ENCODE data around the gene CDC27. TPM values are rescaled to one million over a fixed set of nuclear protein-coding genes. Genes with fewer than 3 reads are reported as not detected.

The CDC27 gene
- total RNA-seq, 3 donors from 2014 or later: 63.2 to 73.7 (median 65.0) TPM

DNA sequence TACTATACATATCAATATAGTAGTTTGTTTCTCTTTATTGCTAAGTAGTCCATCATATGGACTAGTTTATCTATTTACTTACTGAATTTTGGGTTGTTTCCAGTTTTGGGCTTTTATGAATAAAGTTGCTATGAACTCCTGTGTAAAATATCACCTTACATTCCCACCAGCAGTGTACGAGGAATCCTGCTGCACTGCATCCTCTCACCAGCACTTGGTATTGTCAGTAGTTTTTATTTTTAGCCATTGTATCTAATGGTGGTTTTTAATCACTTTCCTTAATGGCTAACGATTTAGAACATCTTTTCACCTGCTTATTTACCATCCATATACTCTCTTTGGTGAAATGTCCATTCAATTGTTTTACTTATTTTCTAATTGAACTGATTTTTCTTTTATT, 24.0 kb downstream of the CDC27 start:
- no peaks in the 10 kb centered on the region for H3K4me1 ChIP-seq
- DNase-seq (ENCODE audit: low spot score in 2 of 2): no peak
- H3K9me3 ChIP-seq: no peaks in the 10 kb centered on the region
- no peaks in the 10 kb centered on the region for H3K36me3 ChIP-seq
- TF ChIP-seq, protein P1, sequence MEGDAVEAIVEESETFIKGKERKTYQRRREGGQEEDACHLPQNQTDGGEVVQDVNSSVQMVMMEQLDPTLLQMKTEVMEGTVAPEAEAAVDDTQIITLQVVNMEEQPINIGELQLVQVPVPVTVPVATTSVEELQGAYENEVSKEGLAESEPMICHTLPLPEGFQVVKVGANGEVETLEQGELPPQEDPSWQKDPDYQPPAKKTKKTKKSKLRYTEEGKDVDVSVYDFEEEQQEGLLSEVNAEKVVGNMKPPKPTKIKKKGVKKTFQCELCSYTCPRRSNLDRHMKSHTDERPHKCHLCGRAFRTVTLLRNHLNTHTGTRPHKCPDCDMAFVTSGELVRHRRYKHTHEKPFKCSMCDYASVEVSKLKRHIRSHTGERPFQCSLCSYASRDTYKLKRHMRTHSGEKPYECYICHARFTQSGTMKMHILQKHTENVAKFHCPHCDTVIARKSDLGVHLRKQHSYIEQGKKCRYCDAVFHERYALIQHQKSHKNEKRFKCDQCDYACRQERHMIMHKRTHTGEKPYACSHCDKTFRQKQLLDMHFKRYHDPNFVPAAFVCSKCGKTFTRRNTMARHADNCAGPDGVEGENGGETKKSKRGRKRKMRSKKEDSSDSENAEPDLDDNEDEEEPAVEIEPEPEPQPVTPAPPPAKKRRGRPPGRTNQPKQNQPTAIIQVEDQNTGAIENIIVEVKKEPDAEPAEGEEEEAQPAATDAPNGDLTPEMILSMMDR (IDR thresholded peaks at IDR 0.05): no peak
- no peak for TF ChIP-seq POLR2AphosphoS5 (IDR thresholded peaks at IDR 0.05)
- no peak for TF ChIP-seq POLR2A (IDR thresholded peaks at IDR 0.05)
- no peak overlapping the region for H3K27ac ChIP-seq
- H3K27me3 ChIP-seq: no peaks in the 10 kb centered on the region
- intact Hi-C loops (cut with DNase I; ENCODE audit: low total_unique reads): no loop called here
- H3K4me3 ChIP-seq: no peak overlapping the region

DNA sequence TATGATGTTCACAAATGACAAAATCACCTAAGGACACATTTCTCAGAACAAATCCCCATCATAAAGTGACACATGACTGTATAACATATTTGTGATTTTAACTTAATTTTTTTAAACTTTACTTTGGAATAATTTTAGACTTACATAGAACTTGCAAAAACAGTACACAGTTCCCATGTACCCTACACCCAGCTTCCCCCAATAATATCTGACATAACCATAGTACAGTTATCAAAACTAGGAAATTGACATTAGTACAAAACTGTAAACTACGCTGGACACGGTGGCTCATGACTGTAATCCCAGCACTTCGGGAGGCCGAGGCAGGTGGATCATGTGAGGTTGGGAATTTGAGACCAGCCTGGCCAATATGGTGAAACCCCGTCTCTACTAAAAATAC, 24.8 kb downstream of the CDC27 start:
- no peak overlapping the region for H3K27ac ChIP-seq
- intact Hi-C loops (cut with DNase I; ENCODE audit: low total_unique reads): no loop called here
- H3K4me3 ChIP-seq: no peak overlapping the region
- no peaks in the 10 kb centered on the region for H3K27me3 ChIP-seq
- no peak for DNase-seq (ENCODE audit: low spot score in 2 of 2)
- TF ChIP-seq POLR2A (IDR thresholded peaks at IDR 0.05): no peak
- no peak for TF ChIP-seq POLR2AphosphoS5 (IDR thresholded peaks at IDR 0.05)
- TF ChIP-seq, protein P1 (IDR thresholded peaks at IDR 0.05): no peak
- H3K36me3 ChIP-seq: no peaks in the 10 kb centered on the region
- no peaks in the 10 kb centered on the region for H3K9me3 ChIP-seq
- H3K4me1 ChIP-seq: no peaks in the 10 kb centered on the region

DNA sequence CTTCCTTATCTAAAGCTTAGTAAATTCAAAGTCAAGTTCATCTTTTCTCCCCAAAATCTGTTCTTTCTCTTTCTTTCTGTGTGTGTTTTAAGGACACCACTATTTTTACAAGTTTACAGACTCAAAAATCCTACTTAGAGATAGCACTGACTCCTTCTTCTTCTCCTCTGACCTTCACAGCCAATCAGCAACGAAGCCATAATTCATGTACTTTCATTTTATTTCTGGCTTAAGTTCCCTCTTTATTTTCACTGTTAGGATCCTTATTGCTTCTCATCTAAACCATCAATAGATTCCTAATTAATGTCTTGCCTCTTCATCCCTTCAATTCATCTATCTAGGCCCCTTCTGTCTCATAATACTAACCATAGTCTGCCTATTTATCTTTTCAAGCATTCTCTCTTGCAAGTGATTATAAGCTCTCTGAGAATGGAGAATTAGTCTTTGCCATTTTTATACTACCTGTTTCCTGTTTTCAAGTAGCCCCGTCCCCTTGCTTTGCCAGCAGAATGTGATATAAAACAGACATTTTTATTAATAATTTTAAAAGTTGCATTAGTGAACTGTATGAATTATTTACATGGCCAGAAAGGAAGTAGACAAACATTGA, 27.0 kb downstream of the CDC27 start:
- DNase-seq (ENCODE audit: low spot score in 2 of 2): no peak
- H3K4me3 ChIP-seq: no peak overlapping the region
- H3K27me3 ChIP-seq: no peaks in the 10 kb centered on the region
- intact Hi-C loops (cut with DNase I; ENCODE audit: low total_unique reads): no loop called here
- H3K9me3 ChIP-seq: no peaks in the 10 kb centered on the region
- TF ChIP-seq POLR2AphosphoS5 (IDR thresholded peaks at IDR 0.05) (no peak), POLR2A (IDR thresholded peaks at IDR 0.05) (no peak)
- TF ChIP-seq, protein P1 (IDR thresholded peaks at IDR 0.05): no peak
- H3K4me1 ChIP-seq: no peaks in the 10 kb centered on the region
- no peak overlapping the region for H3K27ac ChIP-seq
- H3K36me3 ChIP-seq: no peaks in the 10 kb centered on the region

DNA sequence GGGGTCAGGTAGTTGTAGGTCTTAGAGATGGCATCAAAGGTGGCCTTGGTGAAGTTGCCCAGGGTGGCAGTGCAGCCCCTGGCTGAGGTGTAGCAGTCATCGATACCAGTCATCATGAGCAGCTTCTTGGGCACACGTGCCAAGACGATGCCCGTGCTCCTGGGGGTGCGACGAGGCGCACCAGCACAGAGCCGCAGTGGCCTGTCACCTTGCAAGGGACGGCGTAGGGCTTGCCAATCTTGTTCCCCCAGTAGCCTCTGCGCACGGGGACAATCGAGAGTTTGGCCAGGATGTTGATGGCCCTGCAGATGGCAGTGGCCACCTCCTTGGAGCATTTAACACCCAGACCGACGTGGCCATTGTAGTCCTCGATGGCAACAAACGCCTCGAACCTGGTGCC, 29.8 kb downstream of the CDC27 start:
- Histone ChIP-seq H3K36me3 (no peaks in the 10 kb centered on the region), H3K4me3 (no peak overlapping the region)
- DNase-seq (ENCODE audit: low spot score in 2 of 2): no peak

DNA sequence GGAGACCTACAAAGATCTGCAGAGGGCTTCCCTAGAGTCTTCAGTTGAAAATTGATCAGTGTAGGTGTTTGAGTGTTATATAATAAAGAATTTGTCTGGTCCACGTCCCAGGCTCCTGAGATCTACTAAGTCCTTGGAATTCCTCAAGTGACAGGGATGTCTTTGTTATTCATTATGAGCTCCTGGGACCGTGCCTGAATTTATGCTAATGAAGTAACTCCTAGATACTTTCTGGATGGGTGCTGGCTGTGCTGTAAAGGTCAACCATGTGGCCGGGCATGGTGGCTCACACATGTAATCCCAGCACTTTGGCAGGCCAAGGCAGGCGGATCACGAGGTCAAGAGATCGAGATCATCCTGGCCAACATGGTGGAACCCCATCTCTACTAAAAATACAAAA, 43.7 kb downstream of the CDC27 start:
- no peaks in the 10 kb centered on the region for H3K9me3 ChIP-seq
- no peak overlapping the region for H3K4me3 ChIP-seq
- no peaks in the 10 kb centered on the region for H3K36me3 ChIP-seq
- H3K27ac ChIP-seq: no peak overlapping the region
- H3K4me1 ChIP-seq: no peaks in the 10 kb centered on the region
- intact Hi-C loops (cut with DNase I; ENCODE audit: low total_unique reads): no loop called here
- no peak for DNase-seq (ENCODE audit: low spot score in 2 of 2)
- TF ChIP-seq, protein P1 (IDR thresholded peaks at IDR 0.05): no peak
- TF ChIP-seq POLR2AphosphoS5 (IDR thresholded peaks at IDR 0.05) (no peak), POLR2A (IDR thresholded peaks at IDR 0.05) (no peak)
- no peaks in the 10 kb centered on the region for H3K27me3 ChIP-seq

More for the DNA sequence above, 29.8 kb downstream of the CDC27 start:
- no peaks in the 10 kb centered on the region for H3K9me3 ChIP-seq
- no peak overlapping the region for H3K27ac ChIP-seq
- no peaks in the 10 kb centered on the region for H3K27me3 ChIP-seq
- intact Hi-C loops (cut with DNase I; ENCODE audit: low total_unique reads): no loop called here
- no peaks in the 10 kb centered on the region for H3K4me1 ChIP-seq
- no peak for TF ChIP-seq POLR2AphosphoS5 (IDR thresholded peaks at IDR 0.05)
- TF ChIP-seq, protein P1 (IDR thresholded peaks at IDR 0.05): no peak
- TF ChIP-seq POLR2A (IDR thresholded peaks at IDR 0.05): no peak

Data from breast epithelium (tissue), 4 donors.